KOPT-K1 (cell line): Measurements from ENCODE around the gene PGA4.
"Not testable (repeated sequence)": the region's sequence is repeated elsewhere in the genome, so short reads cannot be mapped to it uniquely, and the experiment has no call there.

Experiments
- H3K27ac ChIP-seq: fragments of 200-600 bp; sonication (generic); 2 replicates; pipeline ENCODE4 v1.5.1; 2016; ENCODE audit warnings: antibody characterized with exemption, mild to moderate bottlenecking, low read depth, low read length; ENCODE audit not compliant: poor library complexity, severe bottlenecking
- H3K36me3 ChIP-seq: fragments of 200-600 bp; sonication (generic); 2 replicates; pipeline ENCODE4 v1.5.1; 2017; ENCODE audit warnings: antibody characterized with exemption, mild to moderate bottlenecking, low read length, moderate library complexity; ENCODE audit not compliant: insufficient read depth
- H3K9me3 ChIP-seq: fragments of 200-600 bp; sonication (generic); 2 replicates; pipeline ENCODE4 v1.5.1; 2017; ENCODE audit warnings: antibody characterized with exemption, low read length, mild to moderate bottlenecking; ENCODE audit not compliant: insufficient read depth, poor library complexity, severe bottlenecking

Gene PGA4

GRCh38 chr11:61195719-61196118, 26.4 kb upstream of the PGA4 start:
- H3K9me3 ChIP-seq: peaks cover 13% of the 10 kb centered on the region
- H3K36me3 ChIP-seq: no peaks in the 10 kb centered on the region
- H3K27ac ChIP-seq: no peak overlapping the region

- Histone ChIP-seq H3K9me3 (peaks cover 13% of the 10 kb centered on the region), H3K36me3 (no peaks in the 10 kb centered on the region)
These were observed 23.8 kb upstream of the PGA4 start for GRCh38 chr11:61198361-61198760.

GRCh38 chr11:61198948-61199523, 23.1 kb upstream of the PGA4 start:
- Histone ChIP-seq H3K36me3 (no peaks in the 10 kb centered on the region), H3K27ac (no peak overlapping the region), H3K9me3 (peaks cover 13% of the 10 kb centered on the region)

More at GRCh38 chr11:61198361-61198760, 23.8 kb upstream of the PGA4 start:
- H3K27ac ChIP-seq: no peak overlapping the region

- peaks cover 13% of the 10 kb centered on the region for H3K9me3 ChIP-seq
- H3K27ac ChIP-seq: no peak overlapping the region
- no peaks in the 10 kb centered on the region for H3K36me3 ChIP-seq
These were observed 20.7 kb upstream of the PGA4 start for GRCh38 chr11:61201476-61201875.

GRCh38 chr11:61202950-61203746, 19.0 kb upstream of the PGA4 start, which contains the start of gene PGA3:
Gene PGA3 (plus strand): TSS chr11:61203515. CDS start chr11:61203565, 50 bp downstream.
- H3K36me3 ChIP-seq, H3K27ac ChIP-seq: not testable (repeated sequence)
- H3K9me3 ChIP-seq: peaks cover 13% of the 10 kb centered on the region

- H3K9me3 ChIP-seq, H3K27ac ChIP-seq, H3K36me3 ChIP-seq: not testable (repeated sequence)
These were observed 18.3 kb upstream of the PGA4 start for GRCh38 chr11:61203873-61204272.

GRCh38 chr11:61204502-61205059, 17.6 kb upstream of the PGA4 start:
- H3K9me3 ChIP-seq, H3K27ac ChIP-seq, H3K36me3 ChIP-seq: not testable (repeated sequence)

GRCh38 chr11:61207636-61208310, 14.4 kb upstream of the PGA4 start:
- not testable (repeated sequence) for H3K27ac ChIP-seq, H3K36me3 ChIP-seq, H3K9me3 ChIP-seq

GRCh38 chr11:61210629-61211028, 11.5 kb upstream of the PGA4 start:
- not testable (repeated sequence) for H3K36me3 ChIP-seq, H3K9me3 ChIP-seq, H3K27ac ChIP-seq

- H3K36me3 ChIP-seq, H3K9me3 ChIP-seq, H3K27ac ChIP-seq: not testable (repeated sequence)
These were observed 10.7 kb upstream of the PGA4 start for GRCh38 chr11:61211327-61211952.

- not testable (repeated sequence) for H3K27ac ChIP-seq, H3K36me3 ChIP-seq, H3K9me3 ChIP-seq
These were observed 9.9 kb upstream of the PGA4 start for GRCh38 chr11:61212202-61212601.

- H3K36me3 ChIP-seq, H3K9me3 ChIP-seq: not testable (repeated sequence)
These were observed 8.3 kb upstream of the PGA4 start for GRCh38 chr11:61213711-61214324.

GRCh38 chr11:61218306-61218705, 3.8 kb upstream of the PGA4 start:
- H3K9me3 ChIP-seq, H3K27ac ChIP-seq, H3K36me3 ChIP-seq: not testable (repeated sequence)

More at GRCh38 chr11:61213711-61214324, 8.3 kb upstream of the PGA4 start:
- not testable (repeated sequence) for H3K27ac ChIP-seq

GRCh38 chr11:61219016-61219415, 3.1 kb upstream of the PGA4 start:
- not testable (repeated sequence) for H3K36me3 ChIP-seq, H3K9me3 ChIP-seq

GRCh38 chr11:61222692-61223091, 545 bp downstream of the PGA4 start:
- not testable (repeated sequence) for H3K27ac ChIP-seq, H3K36me3 ChIP-seq, H3K9me3 ChIP-seq

More at GRCh38 chr11:61219016-61219415, 3.1 kb upstream of the PGA4 start:
- H3K27ac ChIP-seq: not testable (repeated sequence)
